Measurements from ENCODE around the gene DLX4.

DNA sequence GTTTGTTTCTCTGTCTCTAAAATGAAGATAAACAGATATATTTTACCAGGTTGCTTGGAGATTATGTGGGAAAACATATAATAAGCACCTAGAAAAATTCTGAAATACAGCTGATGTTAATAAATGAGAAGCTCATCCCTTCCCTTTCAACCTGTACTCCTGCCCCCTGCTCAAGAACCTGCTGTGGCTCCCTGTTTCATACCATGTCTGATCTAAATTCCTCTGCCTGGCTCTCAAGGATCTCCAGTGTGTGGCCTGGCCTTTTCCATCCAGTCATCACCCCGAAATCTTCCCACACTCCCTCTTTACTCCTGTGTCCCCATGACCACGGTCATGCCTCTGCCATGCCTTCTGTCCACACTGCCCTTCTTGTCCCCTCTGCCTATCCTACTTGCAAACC lies 19.4 kb upstream of the DLX4 start:
- TF ChIP-seq, protein P1, sequence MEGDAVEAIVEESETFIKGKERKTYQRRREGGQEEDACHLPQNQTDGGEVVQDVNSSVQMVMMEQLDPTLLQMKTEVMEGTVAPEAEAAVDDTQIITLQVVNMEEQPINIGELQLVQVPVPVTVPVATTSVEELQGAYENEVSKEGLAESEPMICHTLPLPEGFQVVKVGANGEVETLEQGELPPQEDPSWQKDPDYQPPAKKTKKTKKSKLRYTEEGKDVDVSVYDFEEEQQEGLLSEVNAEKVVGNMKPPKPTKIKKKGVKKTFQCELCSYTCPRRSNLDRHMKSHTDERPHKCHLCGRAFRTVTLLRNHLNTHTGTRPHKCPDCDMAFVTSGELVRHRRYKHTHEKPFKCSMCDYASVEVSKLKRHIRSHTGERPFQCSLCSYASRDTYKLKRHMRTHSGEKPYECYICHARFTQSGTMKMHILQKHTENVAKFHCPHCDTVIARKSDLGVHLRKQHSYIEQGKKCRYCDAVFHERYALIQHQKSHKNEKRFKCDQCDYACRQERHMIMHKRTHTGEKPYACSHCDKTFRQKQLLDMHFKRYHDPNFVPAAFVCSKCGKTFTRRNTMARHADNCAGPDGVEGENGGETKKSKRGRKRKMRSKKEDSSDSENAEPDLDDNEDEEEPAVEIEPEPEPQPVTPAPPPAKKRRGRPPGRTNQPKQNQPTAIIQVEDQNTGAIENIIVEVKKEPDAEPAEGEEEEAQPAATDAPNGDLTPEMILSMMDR (IDR thresholded peaks at IDR 0.05; ENCODE audit: extremely low read depth in 1 of 2, insufficient read depth in 1 of 2, low read depth in 1 of 2, low read length in 2 of 2): no peak
- TF ChIP-seq POLR2A (IDR thresholded peaks at IDR 0.05; ENCODE audit: low read depth, low read length) (no peak), EZH2 (IDR thresholded peaks at IDR 0.05; ENCODE audit: borderline replicate concordance, low read depth, low read length, severe bottlenecking) (no peak)

Data from endothelial cell of umbilical vein (primary cell).